ENCODE measurements around the gene TOGARAM1. TPM values are rescaled to one million over a fixed set of nuclear protein-coding genes. Genes with fewer than 3 reads are reported as not detected.

TOGARAM1 gene
- total and polyA plus RNA-seq, 9 of the 15 experiments (the other 6 are each of a cell fraction or from before 2014, with no cell fraction given) = 1.3 to 6.4 (median 3.7) TPM

- H3K9me1 ChIP-seq (ENCODE audit: control insufficient read depth, insufficient read depth, low read length) = no peaks in the 10 kb centered on the region
- DNase-seq (ENCODE audit: extremely low read depth in 1 of 4, low spot score in 3 of 4) = no peak
- no peaks in the 10 kb centered on the region for H3K4me1 ChIP-seq (replicated peaks in 1 of 2; ENCODE audit: control insufficient read depth in 2 of 2, insufficient read depth in 2 of 2, low read length in 2 of 2)
- ChIA-PET CTCF (ENCODE audit: low intra/inter-chr PET ratio) (no interaction called here), POLR2A (no interaction called here)
- H3K27ac ChIP-seq (ENCODE audit: extremely low read depth, low read depth, low read length) = no peak overlapping the region
- no peak for ATAC-seq
- no peak for FAIRE-seq
- H3K27me3 ChIP-seq (ENCODE audit: control insufficient read depth in 2 of 2, insufficient read depth in 2 of 2, low read length in 2 of 2) = no peaks in the 10 kb centered on the region
- in situ Hi-C loops (cut with MboI) = no loop called here
- no peaks in the 10 kb centered on the region for H4K20me1 ChIP-seq (replicated peaks; ENCODE audit: control insufficient read depth, insufficient read depth, low read length)
- H2AFZ ChIP-seq (ENCODE audit: low read depth, low read length) = no peak overlapping the region
- no TSS peak for BruUV-seq (replicated peaks)
- peaks cover 11% of the 10 kb centered on the region; the same call in 1 of the 3 replicates for H3K36me3 ChIP-seq (ENCODE audit: control insufficient read depth, insufficient read depth, low read length)
- TF ChIP-seq ATF2 (CRISPR knock-in tag; IDR thresholded peaks at IDR 0.05) (no peak), ZNF280B (CRISPR knock-in tag; IDR thresholded peaks at IDR 0.05) (no peak)
- no peak overlapping the region for H3K4me2 ChIP-seq (ENCODE audit: insufficient read depth, low read length)
- no peak overlapping the region for H3K4me3 ChIP-seq
- intact Hi-C loops (cut with micrococcal nuclease) = no loop called here
- H3K9ac ChIP-seq (ENCODE audit: insufficient read depth in 1 of 2, low read depth in 2 of 2, low read length in 2 of 2) = no peak overlapping the region
- H3K9me3 ChIP-seq (replicated peaks; ENCODE audit: control insufficient read depth, insufficient read depth, low read depth, low read length) = no peaks in the 10 kb centered on the region
- no peaks in the 10 kb centered on the region for H3K79me2 ChIP-seq (ENCODE audit: control insufficient read depth, insufficient read depth, low read length)
These were observed 89.2 kb downstream of the TOGARAM1 start for GRCh38 chr14:45051180-45051579.

DNA sequence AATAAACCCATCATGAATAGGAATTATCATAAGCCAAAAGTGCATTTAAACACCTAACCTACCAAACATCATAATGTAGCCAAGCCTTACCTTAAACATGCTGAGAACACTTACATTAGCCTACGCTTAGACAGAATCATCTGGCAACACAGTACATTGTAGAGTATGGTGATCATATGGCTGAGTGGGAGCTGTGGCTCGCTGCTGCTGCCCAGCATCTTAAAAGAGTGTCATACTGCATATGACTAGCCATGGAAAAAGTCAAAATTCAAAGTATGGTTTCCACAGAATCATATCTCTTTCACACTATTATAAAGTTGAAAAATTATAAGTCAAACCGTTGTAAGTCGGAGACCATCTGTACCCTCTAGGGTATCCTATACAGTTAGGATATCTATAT lies 89.9 kb downstream of the TOGARAM1 start:
- Histone ChIP-seq H3K79me2 (ENCODE audit: control insufficient read depth, insufficient read depth, low read length) (no peaks in the 10 kb centered on the region), H3K9me3 (replicated peaks; ENCODE audit: control insufficient read depth, insufficient read depth, low read depth, low read length) (no peaks in the 10 kb centered on the region), H3K4me1 (replicated peaks in 1 of 2; ENCODE audit: control insufficient read depth in 2 of 2, insufficient read depth in 2 of 2, low read length in 2 of 2) (no peaks in the 10 kb centered on the region), H3K27ac (ENCODE audit: extremely low read depth, low read depth, low read length) (no peak overlapping the region), H2AFZ (ENCODE audit: low read depth, low read length) (no peak overlapping the region), H3K9ac (ENCODE audit: insufficient read depth in 1 of 2, low read depth in 2 of 2, low read length in 2 of 2) (no peak overlapping the region), H3K9me1 (ENCODE audit: control insufficient read depth, insufficient read depth, low read length) (no peaks in the 10 kb centered on the region), H3K36me3 (ENCODE audit: control insufficient read depth, insufficient read depth, low read length) (peaks cover 4% of the 10 kb centered on the region; the same call in 1 of the 3 replicates), H3K4me3 (no peak overlapping the region), H4K20me1 (replicated peaks; ENCODE audit: control insufficient read depth, insufficient read depth, low read length) (no peaks in the 10 kb centered on the region), H3K27me3 (ENCODE audit: control insufficient read depth in 2 of 2, insufficient read depth in 2 of 2, low read length in 2 of 2) (no peaks in the 10 kb centered on the region), H3K4me2 (ENCODE audit: insufficient read depth, low read length) (no peak overlapping the region)
- FAIRE-seq (no peak), ATAC-seq (no peak), DNase-seq (ENCODE audit: extremely low read depth in 1 of 4, low spot score in 3 of 4) (no peak)
- intact Hi-C loops (cut with micrococcal nuclease) (no loop called here), in situ Hi-C loops (cut with MboI) (no loop called here)
- POLR2A ChIA-PET = no interaction called here
- CTCF ChIA-PET (ENCODE audit: low intra/inter-chr PET ratio) = no interaction called here
- BruUV-seq (replicated peaks) = no TSS peak
- WGBS (ENCODE audit: insufficient coverage, low coverage, missing lambda C conversion rate) = 77% methylated on average over 4 of the region's 4 CpGs
- TF ChIP-seq CBFA2T2 (conservative IDR thresholded peaks at IDR 0.05) = no peak
- no peak for TF ChIP-seq JUND (IDR thresholded peaks at IDR 0.05; ENCODE audit: borderline replicate concordance, low read depth, low read length)
- TF ChIP-seq JUND (tag; IDR thresholded peaks at IDR 0.05; ENCODE audit: borderline replicate concordance, low read depth, low read length) = no peak
- TF ChIP-seq, protein P1, sequence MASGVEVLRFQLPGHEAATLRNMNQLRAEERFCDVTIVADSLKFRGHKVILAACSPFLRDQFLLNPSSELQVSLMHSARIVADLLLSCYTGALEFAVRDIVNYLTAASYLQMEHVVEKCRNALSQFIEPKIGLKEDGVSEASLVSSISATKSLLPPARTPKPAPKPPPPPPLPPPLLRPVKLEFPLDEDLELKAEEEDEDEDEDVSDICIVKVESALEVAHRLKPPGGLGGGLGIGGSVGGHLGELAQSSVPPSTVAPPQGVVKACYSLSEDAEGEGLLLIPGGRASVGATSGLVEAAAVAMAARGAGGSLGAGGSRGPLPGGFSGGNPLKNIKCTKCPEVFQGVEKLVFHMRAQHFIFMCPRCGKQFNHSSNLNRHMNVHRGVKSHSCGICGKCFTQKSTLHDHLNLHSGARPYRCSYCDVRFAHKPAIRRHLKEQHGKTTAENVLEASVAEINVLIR (CRISPR knock-in tag; IDR thresholded peaks at IDR 0.05) = no peak
- TF ChIP-seq ZNF347 (CRISPR knock-in tag; IDR thresholded peaks at IDR 0.05; ENCODE audit: low read depth) = no peak
- no peak for TF ChIP-seq TCFL5 (CRISPR knock-in tag; conservative IDR thresholded peaks at IDR 0.05)
- TF ChIP-seq SMARCE1 (IDR thresholded peaks at IDR 0.05) = no peak
- no peak for TF ChIP-seq NFE2L1 (tag; IDR thresholded peaks at IDR 0.05; ENCODE audit: borderline replicate concordance, low read depth)
- no peak for TF ChIP-seq ZBTB1 (CRISPR knock-in tag; IDR thresholded peaks at IDR 0.05; ENCODE audit: borderline replicate concordance, low read depth)
- no peak for TF ChIP-seq ZNF561 (CRISPR knock-in tag; conservative IDR thresholded peaks at IDR 0.05)
- TF ChIP-seq MEF2D (tag; conservative IDR thresholded peaks at IDR 0.05; ENCODE audit: low read depth) = no peak
